Cerebellar nuclear complex (tissue), 1 donor: ENCODE results near the gene PPP2R5D.
A peak's percentile ranks its signal among the peaks of the same experiment; 100 is the strongest.

Experiments used
- DNase-seq, 2 experiments: peaks; one replicate each; lab custom pipeline; 2025; lab: John Stamatoyannopoulos, UW

Gene PPP2R5D

DNA sequence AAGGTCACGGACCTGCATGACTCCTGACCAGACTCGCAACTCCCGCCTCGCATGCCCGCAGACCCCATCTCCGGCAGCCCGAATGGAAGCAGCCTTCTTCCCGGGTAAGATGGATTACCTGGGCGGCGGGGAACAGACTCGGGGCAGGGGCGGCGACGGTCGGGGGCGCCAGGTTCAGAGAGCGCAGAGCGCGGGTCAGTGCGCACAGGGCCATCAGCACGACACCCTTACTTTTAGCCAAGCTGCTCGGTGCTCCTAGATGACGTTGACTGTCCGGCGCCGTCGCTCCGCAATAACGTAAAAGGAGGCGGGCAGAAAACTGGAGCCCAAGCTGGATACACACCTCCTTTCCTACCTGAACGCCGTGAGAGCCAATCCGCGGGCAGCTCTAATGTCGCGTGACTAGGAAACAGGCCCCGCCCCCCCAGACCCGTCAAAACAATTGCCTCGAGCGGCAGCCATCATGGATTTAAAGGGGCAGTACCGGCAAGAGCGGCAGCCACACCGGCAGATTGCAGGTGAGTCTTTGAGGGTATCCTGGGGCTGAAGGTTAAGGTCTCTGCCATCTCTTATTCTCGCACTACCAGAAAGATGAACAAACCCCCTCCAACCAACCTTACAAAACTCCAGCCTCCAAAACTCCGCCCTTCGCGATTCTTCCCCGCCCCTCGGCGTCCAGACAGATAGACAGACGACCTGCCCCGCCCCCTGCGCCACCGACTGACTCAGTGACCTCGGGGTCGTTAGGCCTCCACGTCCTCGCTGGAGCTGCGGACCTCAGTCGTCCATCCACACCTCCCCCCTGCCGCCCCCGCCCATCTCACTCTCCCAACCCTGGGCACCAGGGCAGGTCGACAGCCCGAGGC is 75.0 kb downstream of the PPP2R5D start, which contains the start of the genes KLC4 and MRPL2:
Gene KLC4 (plus strand): TSS at position 464 of the 866 bp plus-strand sequence. CDS start 1,705 bp downstream, outside the sequence.
Gene MRPL2 (minus strand): TSS at position 267 of the 866 bp plus-strand sequence. CDS start 53 bp downstream, at position 214.
- DNase-seq, result peak; percentile 79 to 98

DNA sequence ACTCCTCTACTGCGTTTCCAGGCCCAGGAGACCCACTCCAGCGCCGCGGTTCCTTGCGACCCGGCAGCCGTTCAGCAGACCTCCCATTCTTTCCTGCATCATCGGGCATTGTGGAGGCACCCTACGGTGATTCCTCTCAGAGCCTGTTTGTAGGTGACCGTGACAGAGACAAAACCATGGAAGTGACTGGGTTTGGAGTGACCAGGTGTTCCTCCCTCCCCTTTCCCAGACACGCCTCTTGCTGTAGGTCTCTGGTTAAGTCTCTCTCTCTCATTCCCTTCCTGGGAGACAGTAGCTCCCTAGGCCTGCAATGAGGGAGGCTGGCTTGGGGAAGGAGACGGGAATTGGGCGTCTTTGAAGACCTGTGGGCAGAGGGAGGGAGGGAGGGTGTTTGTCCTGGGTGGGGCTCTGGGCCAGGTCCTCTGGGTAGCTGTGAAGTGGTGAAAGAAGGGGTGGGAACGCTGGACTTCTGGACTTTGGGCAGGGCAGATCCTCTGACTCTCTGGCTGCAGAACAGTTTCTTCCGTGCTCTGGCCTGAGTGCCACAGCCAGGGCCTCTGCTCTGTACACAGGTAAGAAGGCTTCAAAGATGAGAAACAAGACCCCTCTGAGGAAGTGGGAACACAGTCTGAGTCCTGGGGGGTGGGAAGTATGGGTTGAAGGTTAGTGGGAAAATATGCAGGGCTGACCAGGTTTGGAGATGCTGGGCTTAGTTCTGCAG is 75.8 kb downstream of the PPP2R5D start:
- no peak for DNase-seq

DNA sequence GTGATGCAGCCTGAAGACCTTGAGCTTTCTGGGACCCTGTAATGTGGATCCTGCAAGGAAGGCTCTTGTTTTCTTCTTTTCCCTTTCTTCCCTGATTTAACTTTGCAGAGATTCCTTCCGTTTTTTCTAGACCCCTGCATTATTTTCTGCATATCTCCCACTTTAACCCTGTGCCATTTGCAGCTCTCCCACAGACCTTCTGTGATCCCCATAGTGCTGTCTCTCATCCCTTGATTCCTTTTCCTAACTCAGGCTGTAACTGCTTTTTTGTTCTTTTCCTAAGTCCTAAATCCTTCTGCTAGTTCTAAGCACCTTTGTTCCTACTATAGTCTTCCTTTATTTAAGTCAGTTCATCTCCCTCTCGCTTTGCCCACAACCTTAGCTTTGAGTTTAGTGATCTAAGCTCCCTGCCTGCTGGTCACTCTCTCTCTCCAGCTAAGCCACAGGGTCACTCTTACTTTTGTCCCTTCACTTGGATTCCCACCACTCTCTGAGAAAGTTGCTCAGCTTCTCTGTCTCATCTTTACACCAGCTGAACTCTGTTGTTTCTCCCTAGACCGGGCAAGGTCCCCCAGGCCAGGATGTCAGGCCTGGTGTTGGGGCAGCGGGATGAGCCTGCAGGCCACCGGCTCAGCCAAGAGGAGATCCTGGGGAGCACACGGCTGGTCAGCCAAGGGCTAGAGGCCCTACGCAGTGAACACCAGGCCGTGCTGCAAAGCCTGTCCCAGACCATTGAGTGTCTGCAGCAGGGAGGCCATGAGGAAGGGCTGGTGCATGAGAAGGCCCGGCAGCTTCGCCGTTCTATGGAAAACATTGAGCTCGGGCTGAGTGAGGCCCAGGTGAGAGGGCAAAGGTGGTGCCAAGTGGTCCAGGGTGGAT is 76.6 kb downstream of the PPP2R5D start:
- no peak for DNase-seq

DNA sequence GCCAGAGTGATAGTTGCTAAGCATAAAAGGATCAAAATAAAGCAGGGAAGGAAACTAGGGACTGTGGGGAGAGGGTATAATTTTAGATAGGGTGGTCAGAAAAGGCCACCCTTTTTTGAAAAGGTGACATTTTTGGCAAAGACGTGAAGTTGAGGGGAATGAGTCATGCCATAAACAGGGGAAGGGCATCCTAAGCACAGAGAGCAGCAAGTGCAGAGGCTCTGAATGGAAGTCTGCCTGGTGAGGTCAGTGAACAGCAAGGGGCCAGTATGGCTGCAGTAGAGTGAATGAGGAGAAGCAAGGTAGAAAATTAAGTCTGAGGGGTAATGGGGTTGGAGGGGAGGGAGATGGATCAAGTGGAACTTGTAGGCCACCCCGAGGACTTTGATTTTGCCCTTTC is 77.5 kb downstream of the PPP2R5D start:
- no peak for DNase-seq
